Measurements from ENCODE around the gene SHISA8.

DNA sequence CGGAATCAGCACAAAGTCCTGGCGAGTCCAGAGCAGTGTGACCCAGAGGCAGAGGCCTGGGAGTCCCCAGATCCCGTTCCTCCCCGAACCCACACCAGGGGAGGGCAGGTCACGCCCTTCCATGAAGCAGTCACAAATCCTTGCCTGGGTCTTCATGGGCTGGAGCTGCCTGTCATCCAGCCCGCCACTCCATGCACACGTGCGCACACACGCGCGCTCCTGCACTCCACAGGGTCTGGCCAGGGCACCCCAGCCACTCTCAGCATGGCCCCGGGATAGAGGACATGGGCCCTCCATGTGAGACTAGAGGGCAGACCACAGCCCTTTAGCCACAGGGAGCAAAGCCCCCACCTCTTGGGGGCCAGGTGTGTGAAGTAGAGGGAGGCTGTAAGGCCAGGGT is 17.5 kb upstream of the SHISA8 start:
- no peak for TF ChIP-seq ZNF175 (tag by site-specific recombination; IDR thresholded peaks at IDR 0.05)
- no peak for TF ChIP-seq KLF10 (tag by site-specific recombination; IDR thresholded peaks at IDR 0.05)
- TF ChIP-seq, protein P1, sequence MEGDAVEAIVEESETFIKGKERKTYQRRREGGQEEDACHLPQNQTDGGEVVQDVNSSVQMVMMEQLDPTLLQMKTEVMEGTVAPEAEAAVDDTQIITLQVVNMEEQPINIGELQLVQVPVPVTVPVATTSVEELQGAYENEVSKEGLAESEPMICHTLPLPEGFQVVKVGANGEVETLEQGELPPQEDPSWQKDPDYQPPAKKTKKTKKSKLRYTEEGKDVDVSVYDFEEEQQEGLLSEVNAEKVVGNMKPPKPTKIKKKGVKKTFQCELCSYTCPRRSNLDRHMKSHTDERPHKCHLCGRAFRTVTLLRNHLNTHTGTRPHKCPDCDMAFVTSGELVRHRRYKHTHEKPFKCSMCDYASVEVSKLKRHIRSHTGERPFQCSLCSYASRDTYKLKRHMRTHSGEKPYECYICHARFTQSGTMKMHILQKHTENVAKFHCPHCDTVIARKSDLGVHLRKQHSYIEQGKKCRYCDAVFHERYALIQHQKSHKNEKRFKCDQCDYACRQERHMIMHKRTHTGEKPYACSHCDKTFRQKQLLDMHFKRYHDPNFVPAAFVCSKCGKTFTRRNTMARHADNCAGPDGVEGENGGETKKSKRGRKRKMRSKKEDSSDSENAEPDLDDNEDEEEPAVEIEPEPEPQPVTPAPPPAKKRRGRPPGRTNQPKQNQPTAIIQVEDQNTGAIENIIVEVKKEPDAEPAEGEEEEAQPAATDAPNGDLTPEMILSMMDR (tag by site-specific recombination; IDR thresholded peaks at IDR 0.05): no peak
- TF ChIP-seq ZNF121 (tag by site-specific recombination; IDR thresholded peaks at IDR 0.05): no peak
- TF ChIP-seq INSM2 (tag by site-specific recombination; IDR thresholded peaks at IDR 0.05): no peak
- no peak for TF ChIP-seq ZNF16 (tag by site-specific recombination; IDR thresholded peaks at IDR 0.05; ENCODE audit: low read depth)
- TF ChIP-seq OVOL3 (tag by site-specific recombination; IDR thresholded peaks at IDR 0.05): no peak
- TF ChIP-seq, protein P2, sequence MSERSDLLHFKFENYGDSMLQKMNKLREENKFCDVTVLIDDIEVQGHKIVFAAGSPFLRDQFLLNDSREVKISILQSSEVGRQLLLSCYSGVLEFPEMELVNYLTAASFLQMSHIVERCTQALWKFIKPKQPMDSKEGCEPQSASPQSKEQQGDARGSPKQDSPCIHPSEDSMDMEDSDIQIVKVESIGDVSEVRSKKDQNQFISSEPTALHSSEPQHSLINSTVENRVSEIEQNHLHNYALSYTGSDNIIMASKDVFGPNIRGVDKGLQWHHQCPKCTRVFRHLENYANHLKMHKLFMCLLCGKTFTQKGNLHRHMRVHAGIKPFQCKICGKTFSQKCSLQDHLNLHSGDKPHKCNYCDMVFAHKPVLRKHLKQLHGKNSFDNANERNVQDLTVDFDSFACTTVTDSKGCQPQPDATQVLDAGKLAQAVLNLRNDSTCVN (tag by site-specific recombination; optimal IDR thresholded peaks at IDR 0.05): no peak
- no peak for TF ChIP-seq KLF8 (tag by site-specific recombination; IDR thresholded peaks at IDR 0.05)
- TF ChIP-seq, protein P3, sequence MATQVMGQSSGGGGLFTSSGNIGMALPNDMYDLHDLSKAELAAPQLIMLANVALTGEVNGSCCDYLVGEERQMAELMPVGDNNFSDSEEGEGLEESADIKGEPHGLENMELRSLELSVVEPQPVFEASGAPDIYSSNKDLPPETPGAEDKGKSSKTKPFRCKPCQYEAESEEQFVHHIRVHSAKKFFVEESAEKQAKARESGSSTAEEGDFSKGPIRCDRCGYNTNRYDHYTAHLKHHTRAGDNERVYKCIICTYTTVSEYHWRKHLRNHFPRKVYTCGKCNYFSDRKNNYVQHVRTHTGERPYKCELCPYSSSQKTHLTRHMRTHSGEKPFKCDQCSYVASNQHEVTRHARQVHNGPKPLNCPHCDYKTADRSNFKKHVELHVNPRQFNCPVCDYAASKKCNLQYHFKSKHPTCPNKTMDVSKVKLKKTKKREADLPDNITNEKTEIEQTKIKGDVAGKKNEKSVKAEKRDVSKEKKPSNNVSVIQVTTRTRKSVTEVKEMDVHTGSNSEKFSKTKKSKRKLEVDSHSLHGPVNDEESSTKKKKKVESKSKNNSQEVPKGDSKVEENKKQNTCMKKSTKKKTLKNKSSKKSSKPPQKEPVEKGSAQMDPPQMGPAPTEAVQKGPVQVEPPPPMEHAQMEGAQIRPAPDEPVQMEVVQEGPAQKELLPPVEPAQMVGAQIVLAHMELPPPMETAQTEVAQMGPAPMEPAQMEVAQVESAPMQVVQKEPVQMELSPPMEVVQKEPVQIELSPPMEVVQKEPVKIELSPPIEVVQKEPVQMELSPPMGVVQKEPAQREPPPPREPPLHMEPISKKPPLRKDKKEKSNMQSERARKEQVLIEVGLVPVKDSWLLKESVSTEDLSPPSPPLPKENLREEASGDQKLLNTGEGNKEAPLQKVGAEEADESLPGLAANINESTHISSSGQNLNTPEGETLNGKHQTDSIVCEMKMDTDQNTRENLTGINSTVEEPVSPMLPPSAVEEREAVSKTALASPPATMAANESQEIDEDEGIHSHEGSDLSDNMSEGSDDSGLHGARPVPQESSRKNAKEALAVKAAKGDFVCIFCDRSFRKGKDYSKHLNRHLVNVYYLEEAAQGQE (tag by site-specific recombination; IDR thresholded peaks at IDR 0.05): no peak
- TF ChIP-seq ZNF10 (tag by site-specific recombination; IDR thresholded peaks at IDR 0.05): no peak
- no peak for TF ChIP-seq ZNF473 (tag by site-specific recombination; IDR thresholded peaks at IDR 0.05)
- TF ChIP-seq ZFP69B (tag by site-specific recombination; IDR thresholded peaks at IDR 0.05): no peak
- TF ChIP-seq YY1 (tag by site-specific recombination; IDR thresholded peaks at IDR 0.05): no peak

Measured in HEK293 (cell line).